Measurements from ENCODE around the gene DHRS7.

DNA sequence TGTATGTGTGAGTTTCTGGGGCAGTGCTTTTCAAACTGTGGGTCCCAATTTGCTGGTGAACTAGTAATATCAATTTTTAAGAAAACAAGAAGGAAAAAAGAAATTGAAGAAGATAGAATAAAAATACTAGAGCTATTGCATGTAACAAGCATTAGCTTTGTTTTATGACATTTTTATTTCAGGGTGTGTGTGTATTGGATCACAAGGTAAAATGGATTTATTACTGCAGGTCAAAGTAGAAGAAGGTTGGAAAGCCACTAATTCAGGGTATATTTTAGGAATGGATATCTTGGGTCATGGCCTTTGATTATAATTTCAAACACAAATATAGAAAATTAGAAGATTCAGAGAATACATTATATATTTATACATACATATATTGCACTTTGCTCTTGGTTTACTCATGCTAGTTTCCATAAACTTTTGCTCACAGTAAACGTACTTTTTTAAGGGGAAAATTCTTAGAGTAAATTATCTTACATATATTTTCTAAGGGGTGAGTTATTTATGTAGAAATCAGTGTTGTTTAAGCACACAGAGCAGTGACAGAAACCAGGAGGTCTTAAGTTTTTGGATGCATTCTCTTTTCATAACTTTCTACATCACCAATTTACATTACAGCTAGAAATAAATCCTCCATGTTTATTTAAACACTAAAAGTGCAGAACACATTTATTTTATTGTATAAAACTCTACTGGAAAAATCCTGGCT is 49.4 kb upstream of the DHRS7 start:
- TF ChIP-seq POLR2A (IDR thresholded peaks at IDR 0.05; ENCODE audit: low read length) = no peak
- no peak for TF ChIP-seq GATA1 (IDR thresholded peaks at IDR 0.05; ENCODE audit: low read depth, low read length)
